ENCODE measurements around the gene GTF2IRD1.
"Not testable (repeated sequence)": the region's sequence is repeated elsewhere in the genome, so short reads cannot be mapped to it uniquely, and the experiment has no call there.

GTF2IRD1 gene

GRCh38 chr7:74483402-74484336 lies 30.0 kb downstream of the GTF2IRD1 start:
- DNase-seq (ENCODE audit: low read depth) = peak; percentile 76
- no peak overlapping the region for H3K4me3 ChIP-seq (ENCODE audit: low read length)
- no peak for TF ChIP-seq CTCF (conservative IDR thresholded peaks at IDR 0.05; ENCODE audit: low read length)

- DNase-seq (ENCODE audit: low read depth) = no peak
- H3K4me3 ChIP-seq (ENCODE audit: low read length) = no peak overlapping the region
- no peak for TF ChIP-seq CTCF (conservative IDR thresholded peaks at IDR 0.05; ENCODE audit: low read length)
Observed at GRCh38 chr7:74485611-74486010, 31.9 kb downstream of the GTF2IRD1 start.

- H3K4me3 ChIP-seq (ENCODE audit: low read length); DNase-seq (ENCODE audit: low read depth): not testable (repeated sequence)
Observed at GRCh38 chr7:74488518-74489030, 34.9 kb downstream of the GTF2IRD1 start.

GRCh38 chr7:74489997-74490945 lies 36.6 kb downstream of the GTF2IRD1 start:
- no peak overlapping the region for H3K4me3 ChIP-seq (ENCODE audit: low read length)
- no peak for DNase-seq (ENCODE audit: low read depth)
- TF ChIP-seq CTCF (conservative IDR thresholded peaks at IDR 0.05; ENCODE audit: low read length) = no peak

GRCh38 chr7:74491490-74491889 lies 37.8 kb downstream of the GTF2IRD1 start:
- H3K4me3 ChIP-seq (ENCODE audit: low read length); DNase-seq (ENCODE audit: low read depth): not testable (repeated sequence)

GRCh38 chr7:74493295-74493694 lies 39.6 kb downstream of the GTF2IRD1 start:
- no peak for TF ChIP-seq CTCF (conservative IDR thresholded peaks at IDR 0.05; ENCODE audit: low read length)
- DNase-seq (ENCODE audit: low read depth) = no peak
- H3K4me3 ChIP-seq (ENCODE audit: low read length) = no peak overlapping the region

GRCh38 chr7:74494076-74494548 lies 40.4 kb downstream of the GTF2IRD1 start:
- DNase-seq (ENCODE audit: low read depth) = no peak
- H3K4me3 ChIP-seq (ENCODE audit: low read length) = no peak overlapping the region
- no peak for TF ChIP-seq CTCF (conservative IDR thresholded peaks at IDR 0.05; ENCODE audit: low read length)
